ENCODE results near the gene TLL2. TPM values are rescaled to one million over a fixed set of nuclear protein-coding genes. Genes with fewer than 3 reads are reported as not detected.

Gene TLL2
- total and polyA plus RNA-seq, 2 experiments from 2014 or later, result 2.6 to 3.0 TPM

DNA sequence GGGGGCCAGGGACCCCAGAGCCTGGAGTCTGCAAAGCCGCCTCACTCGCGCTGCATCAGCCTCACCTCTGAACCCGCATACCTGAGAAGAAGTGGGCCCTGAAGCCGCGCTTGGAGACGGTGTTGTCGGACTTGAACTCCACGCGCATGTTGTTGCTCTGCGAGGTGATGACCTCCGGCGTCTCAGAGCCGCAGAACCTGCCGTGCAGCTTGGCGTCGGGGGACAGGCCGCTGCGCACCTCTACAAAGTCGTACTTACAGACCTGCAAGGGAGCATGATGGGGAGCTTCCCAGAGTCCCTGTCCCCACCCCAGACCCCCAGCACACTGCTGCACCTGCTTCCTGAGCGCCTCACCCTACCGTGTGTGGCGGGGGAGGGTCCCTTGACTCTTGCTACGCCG, 129.2 kb downstream of the TLL2 start:
- no peak for DNase-seq (ENCODE audit: low spot score)
- ATAC-seq, result no peak
- no peaks in the 10 kb centered on the region for H3K4me1 ChIP-seq (ENCODE audit: insufficient read depth)
- H3K27ac Mint-ChIP-seq, result no peak overlapping the region
- no peak overlapping the region for H3K4me3 ChIP-seq
- no peaks in the 10 kb centered on the region for H3K9me3 Mint-ChIP-seq
- no peaks in the 10 kb centered on the region for H3K27me3 ChIP-seq (ENCODE audit: insufficient read depth)
- H2AFZ ChIP-seq, result no peak overlapping the region
- no peaks in the 10 kb centered on the region for H3K79me2 ChIP-seq (replicated peaks; ENCODE audit: insufficient read depth)
- peaks cover 3% of the 10 kb centered on the region for H3K27me3 Mint-ChIP-seq (ENCODE audit: insufficient read depth, low read depth, poor library complexity)
- H3K36me3 ChIP-seq (ENCODE audit: insufficient read depth), result no peaks in the 10 kb centered on the region
- no peaks in the 10 kb centered on the region for H3K9me2 ChIP-seq (ENCODE audit: insufficient read depth)
- TF ChIP-seq POLR2AphosphoS5 (IDR thresholded peaks at IDR 0.05; ENCODE audit: low read depth) (no peak), NANOG (IDR thresholded peaks at IDR 0.05; ENCODE audit: borderline replicate concordance) (no peak), ZNF331 (CRISPR knock-in tag; IDR thresholded peaks at IDR 0.05; ENCODE audit: low read depth) (no peak)
- no peaks in the 10 kb centered on the region for H3F3A ChIP-seq (replicated peaks; ENCODE audit: low read depth)
- H3K4me2 ChIP-seq, result no peak overlapping the region
- H3K36me3 Mint-ChIP-seq (ENCODE audit: low read depth), result no peaks in the 10 kb centered on the region
- H3K4me1 Mint-ChIP-seq, result peaks cover 5% of the 10 kb centered on the region; the same call in 1 of the 3 replicates
- H3K4me3 Mint-ChIP-seq, result no peak overlapping the region
- H3K27ac ChIP-seq (ENCODE audit: low read depth), result no peak overlapping the region
- H4K20me1 ChIP-seq (replicated peaks; ENCODE audit: insufficient read depth), result no peaks in the 10 kb centered on the region

DNA sequence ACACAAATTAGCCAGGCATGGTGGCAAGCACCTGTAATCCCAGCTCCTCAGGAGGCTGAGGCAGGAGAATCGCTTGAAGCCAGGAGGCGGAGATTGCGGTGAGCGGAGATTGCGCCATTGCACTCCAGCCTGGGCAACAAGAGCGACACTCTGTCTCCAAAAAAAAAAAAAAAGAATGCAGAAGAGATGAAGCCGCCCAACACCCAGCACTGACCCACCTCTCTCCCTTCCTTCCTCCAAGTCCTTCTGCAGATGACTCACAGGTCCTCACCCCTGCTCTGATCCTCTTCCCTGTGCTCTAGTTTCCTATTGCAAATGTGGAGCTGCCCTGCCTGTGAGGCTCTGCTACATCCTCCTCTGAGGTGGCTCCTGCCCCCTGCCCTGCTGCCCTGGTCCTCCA, 132.9 kb downstream of the TLL2 start:
- Histone ChIP-seq H3K9me2 (ENCODE audit: insufficient read depth) (no peaks in the 10 kb centered on the region), H3K36me3 (ENCODE audit: insufficient read depth) (no peaks in the 10 kb centered on the region), H4K20me1 (replicated peaks; ENCODE audit: insufficient read depth) (no peaks in the 10 kb centered on the region), H3K79me2 (replicated peaks; ENCODE audit: insufficient read depth) (no peaks in the 10 kb centered on the region), H2AFZ (no peak overlapping the region), H3K27ac (ENCODE audit: low read depth) (no peak overlapping the region), H3F3A (replicated peaks; ENCODE audit: low read depth) (no peaks in the 10 kb centered on the region), H3K4me1 (ENCODE audit: insufficient read depth) (no peaks in the 10 kb centered on the region), H3K4me2 (no peak overlapping the region), H3K27me3 (ENCODE audit: insufficient read depth) (no peaks in the 10 kb centered on the region), H3K4me3 (no peak overlapping the region)
- no peaks in the 10 kb centered on the region for H3K36me3 Mint-ChIP-seq (ENCODE audit: low read depth)
- H3K27me3 Mint-ChIP-seq (ENCODE audit: insufficient read depth, low read depth, poor library complexity), result no peaks in the 10 kb centered on the region
- DNase-seq (ENCODE audit: low spot score) (no peak), ATAC-seq (no peak)
- H3K4me3 Mint-ChIP-seq, result no peak overlapping the region
- no peaks in the 10 kb centered on the region for H3K9me3 Mint-ChIP-seq
- H3K27ac Mint-ChIP-seq, result no peak overlapping the region
- peaks cover 6% of the 10 kb centered on the region; the same call in 2 of the 3 replicates for H3K4me1 Mint-ChIP-seq
- TF ChIP-seq, protein P1, sequence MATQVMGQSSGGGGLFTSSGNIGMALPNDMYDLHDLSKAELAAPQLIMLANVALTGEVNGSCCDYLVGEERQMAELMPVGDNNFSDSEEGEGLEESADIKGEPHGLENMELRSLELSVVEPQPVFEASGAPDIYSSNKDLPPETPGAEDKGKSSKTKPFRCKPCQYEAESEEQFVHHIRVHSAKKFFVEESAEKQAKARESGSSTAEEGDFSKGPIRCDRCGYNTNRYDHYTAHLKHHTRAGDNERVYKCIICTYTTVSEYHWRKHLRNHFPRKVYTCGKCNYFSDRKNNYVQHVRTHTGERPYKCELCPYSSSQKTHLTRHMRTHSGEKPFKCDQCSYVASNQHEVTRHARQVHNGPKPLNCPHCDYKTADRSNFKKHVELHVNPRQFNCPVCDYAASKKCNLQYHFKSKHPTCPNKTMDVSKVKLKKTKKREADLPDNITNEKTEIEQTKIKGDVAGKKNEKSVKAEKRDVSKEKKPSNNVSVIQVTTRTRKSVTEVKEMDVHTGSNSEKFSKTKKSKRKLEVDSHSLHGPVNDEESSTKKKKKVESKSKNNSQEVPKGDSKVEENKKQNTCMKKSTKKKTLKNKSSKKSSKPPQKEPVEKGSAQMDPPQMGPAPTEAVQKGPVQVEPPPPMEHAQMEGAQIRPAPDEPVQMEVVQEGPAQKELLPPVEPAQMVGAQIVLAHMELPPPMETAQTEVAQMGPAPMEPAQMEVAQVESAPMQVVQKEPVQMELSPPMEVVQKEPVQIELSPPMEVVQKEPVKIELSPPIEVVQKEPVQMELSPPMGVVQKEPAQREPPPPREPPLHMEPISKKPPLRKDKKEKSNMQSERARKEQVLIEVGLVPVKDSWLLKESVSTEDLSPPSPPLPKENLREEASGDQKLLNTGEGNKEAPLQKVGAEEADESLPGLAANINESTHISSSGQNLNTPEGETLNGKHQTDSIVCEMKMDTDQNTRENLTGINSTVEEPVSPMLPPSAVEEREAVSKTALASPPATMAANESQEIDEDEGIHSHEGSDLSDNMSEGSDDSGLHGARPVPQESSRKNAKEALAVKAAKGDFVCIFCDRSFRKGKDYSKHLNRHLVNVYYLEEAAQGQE (IDR thresholded peaks at IDR 0.05; ENCODE audit: unreplicated experiment), result no peak
- TF ChIP-seq ZNF331 (CRISPR knock-in tag; IDR thresholded peaks at IDR 0.05; ENCODE audit: low read depth), result no peak
- TF ChIP-seq, protein P2, sequence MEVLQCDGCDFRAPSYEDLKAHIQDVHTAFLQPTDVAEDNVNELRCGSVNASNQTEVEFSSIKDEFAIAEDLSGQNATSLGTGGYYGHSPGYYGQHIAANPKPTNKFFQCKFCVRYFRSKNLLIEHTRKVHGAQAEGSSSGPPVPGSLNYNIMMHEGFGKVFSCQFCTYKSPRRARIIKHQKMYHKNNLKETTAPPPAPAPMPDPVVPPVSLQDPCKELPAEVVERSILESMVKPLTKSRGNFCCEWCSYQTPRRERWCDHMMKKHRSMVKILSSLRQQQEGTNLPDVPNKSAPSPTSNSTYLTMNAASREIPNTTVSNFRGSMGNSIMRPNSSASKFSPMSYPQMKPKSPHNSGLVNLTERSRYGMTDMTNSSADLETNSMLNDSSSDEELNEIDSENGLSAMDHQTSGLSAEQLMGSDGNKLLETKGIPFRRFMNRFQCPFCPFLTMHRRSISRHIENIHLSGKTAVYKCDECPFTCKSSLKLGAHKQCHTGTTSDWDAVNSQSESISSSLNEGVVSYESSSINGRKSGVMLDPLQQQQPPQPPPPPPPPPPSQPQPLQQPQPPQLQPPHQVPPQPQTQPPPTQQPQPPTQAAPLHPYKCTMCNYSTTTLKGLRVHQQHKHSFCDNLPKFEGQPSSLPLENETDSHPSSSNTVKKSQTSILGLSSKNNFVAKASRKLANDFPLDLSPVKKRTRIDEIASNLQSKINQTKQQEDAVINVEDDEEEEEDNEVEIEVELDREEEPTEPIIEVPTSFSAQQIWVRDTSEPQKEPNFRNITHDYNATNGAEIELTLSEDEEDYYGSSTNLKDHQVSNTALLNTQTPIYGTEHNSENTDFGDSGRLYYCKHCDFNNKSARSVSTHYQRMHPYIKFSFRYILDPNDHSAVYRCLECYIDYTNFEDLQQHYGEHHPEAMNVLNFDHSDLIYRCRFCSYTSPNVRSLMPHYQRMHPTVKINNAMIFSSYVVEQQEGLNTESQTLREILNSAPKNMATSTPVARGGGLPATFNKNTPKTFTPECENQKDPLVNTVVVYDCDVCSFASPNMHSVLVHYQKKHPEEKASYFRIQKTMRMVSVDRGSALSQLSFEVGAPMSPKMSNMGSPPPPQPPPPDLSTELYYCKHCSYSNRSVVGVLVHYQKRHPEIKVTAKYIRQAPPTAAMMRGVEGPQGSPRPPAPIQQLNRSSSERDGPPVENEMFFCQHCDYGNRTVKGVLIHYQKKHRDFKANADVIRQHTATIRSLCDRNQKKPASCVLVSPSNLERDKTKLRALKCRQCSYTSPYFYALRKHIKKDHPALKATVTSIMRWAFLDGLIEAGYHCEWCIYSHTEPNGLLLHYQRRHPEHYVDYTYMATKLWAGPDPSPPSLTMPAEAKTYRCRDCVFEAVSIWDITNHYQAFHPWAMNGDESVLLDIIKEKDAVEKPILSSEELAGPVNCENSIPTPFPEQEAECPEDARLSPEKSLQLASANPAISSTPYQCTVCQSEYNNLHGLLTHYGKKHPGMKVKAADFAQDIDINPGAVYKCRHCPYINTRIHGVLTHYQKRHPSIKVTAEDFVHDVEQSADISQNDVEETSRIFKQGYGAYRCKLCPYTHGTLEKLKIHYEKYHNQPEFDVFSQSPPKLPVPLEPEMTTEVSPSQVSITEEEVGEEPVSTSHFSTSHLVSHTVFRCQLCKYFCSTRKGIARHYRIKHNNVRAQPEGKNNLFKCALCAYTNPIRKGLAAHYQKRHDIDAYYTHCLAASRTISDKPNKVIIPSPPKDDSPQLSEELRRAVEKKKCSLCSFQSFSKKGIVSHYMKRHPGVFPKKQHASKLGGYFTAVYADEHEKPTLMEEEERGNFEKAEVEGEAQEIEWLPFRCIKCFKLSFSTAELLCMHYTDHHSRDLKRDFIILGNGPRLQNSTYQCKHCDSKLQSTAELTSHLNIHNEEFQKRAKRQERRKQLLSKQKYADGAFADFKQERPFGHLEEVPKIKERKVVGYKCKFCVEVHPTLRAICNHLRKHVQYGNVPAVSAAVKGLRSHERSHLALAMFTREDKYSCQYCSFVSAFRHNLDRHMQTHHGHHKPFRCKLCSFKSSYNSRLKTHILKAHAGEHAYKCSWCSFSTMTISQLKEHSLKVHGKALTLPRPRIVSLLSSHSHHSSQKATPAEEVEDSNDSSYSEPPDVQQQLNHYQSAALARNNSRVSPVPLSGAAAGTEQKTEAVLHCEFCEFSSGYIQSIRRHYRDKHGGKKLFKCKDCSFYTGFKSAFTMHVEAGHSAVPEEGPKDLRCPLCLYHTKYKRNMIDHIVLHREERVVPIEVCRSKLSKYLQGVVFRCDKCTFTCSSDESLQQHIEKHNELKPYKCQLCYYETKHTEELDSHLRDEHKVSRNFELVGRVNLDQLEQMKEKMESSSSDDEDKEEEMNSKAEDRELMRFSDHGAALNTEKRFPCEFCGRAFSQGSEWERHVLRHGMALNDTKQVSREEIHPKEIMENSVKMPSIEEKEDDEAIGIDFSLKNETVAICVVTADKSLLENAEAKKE (CRISPR knock-in tag; IDR thresholded peaks at IDR 0.05), result no peak
- TF ChIP-seq, protein P3, sequence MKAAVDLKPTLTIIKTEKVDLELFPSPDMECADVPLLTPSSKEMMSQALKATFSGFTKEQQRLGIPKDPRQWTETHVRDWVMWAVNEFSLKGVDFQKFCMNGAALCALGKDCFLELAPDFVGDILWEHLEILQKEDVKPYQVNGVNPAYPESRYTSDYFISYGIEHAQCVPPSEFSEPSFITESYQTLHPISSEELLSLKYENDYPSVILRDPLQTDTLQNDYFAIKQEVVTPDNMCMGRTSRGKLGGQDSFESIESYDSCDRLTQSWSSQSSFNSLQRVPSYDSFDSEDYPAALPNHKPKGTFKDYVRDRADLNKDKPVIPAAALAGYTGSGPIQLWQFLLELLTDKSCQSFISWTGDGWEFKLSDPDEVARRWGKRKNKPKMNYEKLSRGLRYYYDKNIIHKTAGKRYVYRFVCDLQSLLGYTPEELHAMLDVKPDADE (IDR thresholded peaks at IDR 0.05), result no peak
- no peak for TF ChIP-seq EZH2phosphoT487 (IDR thresholded peaks at IDR 0.05; ENCODE audit: unreplicated experiment)
- no peak for TF ChIP-seq EZH2 (IDR thresholded peaks at IDR 0.05; ENCODE audit: low read depth, unreplicated experiment)
- TF ChIP-seq CREB1 (CRISPR knock-in tag; IDR thresholded peaks at IDR 0.05; ENCODE audit: low read depth), result no peak
- no peak for TF ChIP-seq STAT1 (IDR thresholded peaks at IDR 0.05; ENCODE audit: unreplicated experiment)
- no peak for TF ChIP-seq POLR2AphosphoS5 (IDR thresholded peaks at IDR 0.05; ENCODE audit: low read depth)
- no peak for TF ChIP-seq JUNB (IDR thresholded peaks at IDR 0.05; ENCODE audit: unreplicated experiment)
- TF ChIP-seq NANOG (IDR thresholded peaks at IDR 0.05; ENCODE audit: borderline replicate concordance), result no peak
